Heart left ventricle (tissue), 16 donors: Measurements from ENCODE around the gene DEPP1. TPM values are rescaled to one million over a fixed set of nuclear protein-coding genes. Genes with fewer than 3 reads are reported as not detected.

Source experiments
- ATAC-seq, 4 donors: fragments of 200-7000 bp; cut with Tn5 transposase; one replicate each; pipeline ENCODE4 v1.9.1; 2020 to 2022; ENCODE audit warnings: moderate library complexity in 4 of 4, mild to moderate bottlenecking in 3 of 4, moderate number of reproducible peaks in 1 of 4
- DNase-seq, 5 donors: peaks; one replicate each; pipeline ENCODE4 v3.0.0-alpha.2; 2020
- H3K27ac ChIP-seq, 12 donors: fragments of 200-600 bp; sonication (generic) in 4 of 12; one replicate each; pipeline versions ENCODE4 v1.5.0 to v1.8.0; 2016 to 2022; ENCODE audit warnings: mild to moderate bottlenecking in 2 of 12
- H3K27me3 ChIP-seq, 9 donors: fragments of 200-600 bp; sonication (generic) in 2 of 9; one replicate each; pipeline versions ENCODE4 v1.5.1 to v1.8.0; 2016 to 2022; ENCODE audit warnings: mild to moderate bottlenecking in 3 of 9
- H3K36me3 ChIP-seq, 9 donors: fragments of 200-600 bp; sonication (generic) in 2 of 9; one replicate each; pipeline versions ENCODE4 v1.5.0 to v1.8.0; 2018 to 2022; ENCODE audit warnings: mild to moderate bottlenecking in 2 of 9
- H3K4me1 ChIP-seq, 12 donors: fragments of 200-600 bp; sonication (generic) in 4 of 12; one replicate each; pipeline versions ENCODE4 v1.5.0 to v1.8.0; 2016 to 2022; ENCODE audit warnings: mild to moderate bottlenecking in 3 of 12
- H3K4me3 ChIP-seq, 12 donors: fragments of 200-600 bp; sonication (generic) in 4 of 12; one replicate each; pipeline versions ENCODE4 v1.5.0 to v1.8.0; 2017 to 2022; ENCODE audit warnings: mild to moderate bottlenecking in 9 of 12, moderate library complexity in 4 of 12
- H3K9me3 ChIP-seq, 12 donors: fragments of 200-600 bp; sonication (generic) in 4 of 12; one replicate each; pipeline versions ENCODE4 v1.5.0 to v1.8.0; 2016 to 2022; ENCODE audit warnings: mild to moderate bottlenecking in 1 of 12
- CTCF ChIP-seq, 12 donors: fragments of 200-600 bp; sonication (generic) in 4 of 12; IDR thresholded peaks; one replicate each; pipeline versions ENCODE4 v1.5.0 to v1.8.0; 2018 to 2022; ENCODE audit warnings: antibody characterized with exemption in 12 of 12, mild to moderate bottlenecking in 5 of 12
- POLR2A ChIP-seq, 2 donors: fragments of 450-650 bp; IDR thresholded peaks; one replicate each; pipeline ENCODE4 v1.6.1; 2017; ENCODE audit warnings: antibody characterized with exemption in 2 of 2, mild to moderate bottlenecking in 2 of 2, moderate library complexity in 2 of 2
- WGBS, 4 donors: extraction: QIAGEN DNeasy Blood & Tissue Kit in 2 of 4; methylation state at CpG; one replicate each; pipeline versions ENCODE4 v1.1.5 to v1.1.7; 2013 to 2018; 5-methylcytosine and 5-hydroxymethylcytosine counted together
- intact Hi-C, 10 donors: fragments of 100-400 bp; cut with DNase I; formaldehyde crosslinking; loops; one replicate each; pipeline versions ENCODE4 v1.11.1 to v1.14.2; 2022
- polyA plus RNA-seq, 2 donors: library from polyadenylated mRNA; stranded (reverse); fragments of 200-250 nt; gene quantifications; one replicate each; pipeline ENCODE4 v1.2.3, GENCODE V29; 2013
- total RNA-seq, 9 donors: library from RNA; depleted of rRNA in 2 of 9; stranded (reverse); fragments of >200 nt in 2 of 9; fragmentation: NEBNext Ultra II Directional in 3 of 9; extraction: Animal tissue kit (Norgen Biotek cat#: 25700) in 3 of 9; gene quantifications; one replicate each; pipeline versions ENCODE4 v1.1.0 to v1.2.4, GENCODE V29; 2016 to 2023
- donor health status: ischemic (EF 13 %, LVEDD 7.1; RV severe dilation, severe dysfunction).
- donor health status: healthy with polysubstance abuse.
- donor health status: DM: no; HTN: yes; CAD: no.
- donor health status: DM: no; HTN: no; CAD: no.
- donor health status: ischemic (EF 25% LVEDD 6.9; RV normal size, moderate dysfunction).
- donor health status: ischemic (EF 25% LVEDD 5.7; RV mildly dilated, moderate dysfunction).
- donor health status: healthy.
- donor health status: DM: yes; HTN: yes; CAD: no.
- donor health status: ischemic (EF 35%, LVEDD 5.7; RV mildly dilated, moderate dysfunction).
- donor health status: nonischemic (EF 11% LVEDD 7.7; RV severe dilation, severe dysfunction).
- donor health status: DM: yes; HTN: yes; CAD: no.
- donor health status: PGD.
- donor health status: ischemic (EF 29% LVEDD 5.4; RV normal size, mild dysfunction).
- donor health status: nonischemic (EF 23%, LVEDD 6.1; RV moderate dilation, normal function).

DEPP1 gene
- total and polyA plus RNA-seq, 11 donors = 11.0 to 76.5 (median 22.7) TPM

- peak within 1 kb of the TSS; percentile 83 to 98 (median 94) for H3K27ac ChIP-seq
- peaks cover 0 to 13% (median 0%) of the 10 kb centered on the region in 9 donors for H3K36me3 ChIP-seq
- H3K4me3 ChIP-seq = peak within 1 kb of the TSS; percentile 45 to 90 (median 76)
- TF ChIP-seq POLR2A (IDR thresholded peaks at IDR 0.05) = peak; percentile 38 to 94
- peak in 1 of 12 donors; percentile 7 for TF ChIP-seq CTCF (IDR thresholded peaks at IDR 0.05)
- 0 to 1% (median 0%) methylated on average over 5 to 74 of the region's 74 CpGs for WGBS, 4 donors
- intact Hi-C loops = loop anchor here in 2 of 10 donors (1.0 to 10.0 kb wide), 7 partner anchors 15 to 85 kb away; partner anchors contain the start of genes DEPP1 (in 1 of the 2) and ZNF22 (in 1 of the 2)
- H3K9me3 ChIP-seq = peaks cover 0 to 6% (median 0%) of the 10 kb centered on the region in 12 donors
- peak; percentile 96 to 98 (median 97) for DNase-seq
- H3K4me1 ChIP-seq = peaks cover 10 to 89% (median 64%) of the 10 kb centered on the region in 12 donors
- ATAC-seq = peak; percentile 76 to 94 (median 90)
- no peaks in the 10 kb centered on the region for H3K27me3 ChIP-seq
Observed at GRCh38 chr10:44959247-44960087, 19.1 kb downstream of the DEPP1 start, which contains the start of gene RASSF4. TSS of gene RASSF4 (plus strand) at chr10:44959802. CDS start at chr10:44970203, 10,401 bp downstream.

GRCh38 chr10:44958898-44959246 lies 19.7 kb downstream of the DEPP1 start:
- Histone ChIP-seq H3K36me3 (peaks cover 0 to 13% (median 0%) of the 10 kb centered on the region in 9 donors), H3K27ac (peak overlapping the region; percentile 83 to 98 (median 93)), H3K27me3 (no peaks in the 10 kb centered on the region), H3K9me3 (peaks cover 0 to 6% (median 0%) of the 10 kb centered on the region in 12 donors), H3K4me1 (peaks cover 9 to 87% (median 58%) of the 10 kb centered on the region in 12 donors), H3K4me3 (peak overlapping the region; percentile 45 to 90 (median 76))
- DNase-seq (no peak), ATAC-seq (no peak)
- intact Hi-C loops = loop anchor here in 2 of 10 donors (1.0 to 10.0 kb wide), 7 partner anchors 16 to 84 kb away; partner anchors contain the start of genes DEPP1 (in 1 of the 2) and ZNF22 (in 1 of the 2)
- WGBS, 4 donors = 5 to 9% (median 9%) methylated on average over 6 of the region's 6 CpGs
- TF ChIP-seq POLR2A (IDR thresholded peaks at IDR 0.05) (no peak), CTCF (IDR thresholded peaks at IDR 0.05) (no peak)

DNA sequence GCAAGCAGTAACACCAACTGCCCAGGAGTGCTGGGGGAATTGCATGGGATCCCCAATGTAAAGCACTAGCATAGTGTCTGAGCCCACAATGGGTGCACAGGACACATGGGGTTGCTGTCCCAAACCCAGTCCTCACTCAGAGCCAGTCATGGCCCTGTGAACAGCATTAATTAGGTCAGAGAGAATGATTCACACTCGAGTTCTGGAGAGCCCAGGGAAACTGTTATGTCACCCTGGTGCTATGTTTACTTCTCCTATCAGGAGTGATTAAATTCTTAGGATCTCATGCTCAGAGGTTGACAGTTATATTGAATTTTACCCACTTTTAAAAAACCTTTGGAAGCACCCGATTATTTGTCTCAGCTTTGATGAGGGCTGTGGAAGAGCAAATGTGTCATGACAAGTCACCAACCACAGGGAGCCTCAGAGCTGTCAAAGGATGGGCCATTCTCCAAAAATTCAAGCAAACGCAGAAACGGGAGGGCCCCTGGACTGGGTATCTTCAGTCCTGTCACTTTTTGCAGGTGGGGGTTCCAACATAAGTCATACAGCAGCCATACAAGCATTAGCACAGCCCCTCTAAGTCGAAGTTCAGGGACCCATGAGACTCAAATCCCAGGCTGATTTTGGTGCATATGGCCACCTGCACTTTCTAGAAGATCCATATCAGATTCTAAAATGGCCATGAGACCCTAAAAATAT lies 20.3 kb downstream of the DEPP1 start:
- TF ChIP-seq CTCF (IDR thresholded peaks at IDR 0.05) (no peak), POLR2A (IDR thresholded peaks at IDR 0.05) (peak in 1 of 2 donors; percentile 9)
- no peaks in the 10 kb centered on the region for H3K27me3 ChIP-seq
- peak; percentile 48 to 77 (median 65) for ATAC-seq
- H3K4me1 ChIP-seq = peaks cover 6 to 83% (median 55%) of the 10 kb centered on the region in 12 donors
- peak in 3 of 5 donors; percentile 32 to 64 (median 56) for DNase-seq
- peak overlapping the region; percentile 45 to 90 (median 76) for H3K4me3 ChIP-seq
- intact Hi-C loops = loop anchor here in 2 of 10 donors (2.0 to 10.0 kb wide), 5 partner anchors 16 to 84 kb away; partner anchors contain the start of gene ZNF22 (in 1 of the 2)
- peak overlapping the region; percentile 83 to 98 (median 93) for H3K27ac ChIP-seq
- WGBS, 4 donors = 24 to 35% (median 31%) methylated on average over 5 of the region's 5 CpGs
- H3K36me3 ChIP-seq = peaks cover 0 to 17% (median 0%) of the 10 kb centered on the region in 9 donors
- peaks cover 0 to 6% (median 0%) of the 10 kb centered on the region in 12 donors for H3K9me3 ChIP-seq
